IPS-11a (cell line): ENCODE data around the gene XCR1.

ENCODE experiments used
- H3K4me3 ChIP-seq: one replicate; pipeline ENCODE4 v1.5.1; 2013; ENCODE audit warnings: low read depth, low read length, control low read depth

XCR1 gene

GRCh38 chr3:45984331-45985312, 42.7 kb downstream of the XCR1 start:
- H3K4me3 ChIP-seq: no peak overlapping the region

- no peak overlapping the region for H3K4me3 ChIP-seq
These were observed 43.5 kb downstream of the XCR1 start for GRCh38 chr3:45983770-45984169.

GRCh38 chr3:45981346-45982074, 45.8 kb downstream of the XCR1 start:
- H3K4me3 ChIP-seq: no peak overlapping the region

- H3K4me3 ChIP-seq: no peak overlapping the region
These were observed 46.5 kb downstream of the XCR1 start for GRCh38 chr3:45980819-45981218.

- H3K4me3 ChIP-seq: no peak overlapping the region
These were observed 47.0 kb downstream of the XCR1 start for GRCh38 chr3:45980229-45980813.

GRCh38 chr3:45979378-45979777, 47.9 kb downstream of the XCR1 start:
- no peak overlapping the region for H3K4me3 ChIP-seq

- no peak overlapping the region for H3K4me3 ChIP-seq
These were observed 49.1 kb downstream of the XCR1 start for GRCh38 chr3:45978006-45978761.

- no peak overlapping the region for H3K4me3 ChIP-seq
These were observed 50.8 kb downstream of the XCR1 start for GRCh38 chr3:45976191-45977091.

- no peak overlapping the region for H3K4me3 ChIP-seq
These were observed 51.6 kb downstream of the XCR1 start for GRCh38 chr3:45975686-45976085.

GRCh38 chr3:45974686-45975085, 52.6 kb downstream of the XCR1 start:
- no peak overlapping the region for H3K4me3 ChIP-seq

- H3K4me3 ChIP-seq: no peak overlapping the region
These were observed 54.5 kb downstream of the XCR1 start for GRCh38 chr3:45972534-45973402.

GRCh38 chr3:45969953-45970352, 57.3 kb downstream of the XCR1 start:
- no peak overlapping the region for H3K4me3 ChIP-seq

GRCh38 chr3:45969116-45969515, 58.2 kb downstream of the XCR1 start:
- no peak overlapping the region for H3K4me3 ChIP-seq

- H3K4me3 ChIP-seq: no peak overlapping the region
These were observed 58.6 kb downstream of the XCR1 start for GRCh38 chr3:45968706-45969105.

GRCh38 chr3:45968149-45968548, 59.1 kb downstream of the XCR1 start:
- no peak overlapping the region for H3K4me3 ChIP-seq

GRCh38 chr3:45967724-45968123, 59.6 kb downstream of the XCR1 start:
- no peak overlapping the region for H3K4me3 ChIP-seq
